BLaER1 (cell line): ENCODE measurements around the gene PLVAP.

Experiments
- H3K27ac ChIP-seq: shearing (Covaris generic); formaldehyde crosslinking; 2 replicates; pipeline ENCODE4 v1.8.1; 2022
- H3K27me3 ChIP-seq: shearing (Covaris generic); formaldehyde crosslinking; 2 replicates; pipeline ENCODE4 v1.8.1; 2022
- H3K36me3 ChIP-seq: shearing (Covaris generic); formaldehyde crosslinking; 2 replicates; pipeline ENCODE4 v1.8.1; 2022
- H3K4me1 ChIP-seq: shearing (Covaris generic); formaldehyde crosslinking; 2 replicates; pipeline ENCODE4 v1.8.1; 2022
- H3K4me2 ChIP-seq: shearing (Covaris generic); formaldehyde crosslinking; 2 replicates; pipeline ENCODE4 v1.8.1; 2022
- H3K4me3 ChIP-seq: shearing (Covaris generic); formaldehyde crosslinking; 2 replicates; pipeline ENCODE4 v1.8.1; 2022
- H3K9ac ChIP-seq: shearing (Covaris generic); formaldehyde crosslinking; 2 replicates; pipeline ENCODE4 v1.8.1; 2022
- H3K9me3 ChIP-seq: shearing (Covaris generic); formaldehyde crosslinking; 2 replicates; pipeline ENCODE4 v1.8.1; 2022
- H4K20me1 ChIP-seq: shearing (Covaris generic); formaldehyde crosslinking; 2 replicates; pipeline ENCODE4 v1.8.1; 2022
- Cebpa-rat ChIP-seq: shearing (Covaris generic); IDR thresholded peaks from 2 replicates; pipeline ENCODE4 v1.8.1; 2022

The PLVAP gene, protein sequence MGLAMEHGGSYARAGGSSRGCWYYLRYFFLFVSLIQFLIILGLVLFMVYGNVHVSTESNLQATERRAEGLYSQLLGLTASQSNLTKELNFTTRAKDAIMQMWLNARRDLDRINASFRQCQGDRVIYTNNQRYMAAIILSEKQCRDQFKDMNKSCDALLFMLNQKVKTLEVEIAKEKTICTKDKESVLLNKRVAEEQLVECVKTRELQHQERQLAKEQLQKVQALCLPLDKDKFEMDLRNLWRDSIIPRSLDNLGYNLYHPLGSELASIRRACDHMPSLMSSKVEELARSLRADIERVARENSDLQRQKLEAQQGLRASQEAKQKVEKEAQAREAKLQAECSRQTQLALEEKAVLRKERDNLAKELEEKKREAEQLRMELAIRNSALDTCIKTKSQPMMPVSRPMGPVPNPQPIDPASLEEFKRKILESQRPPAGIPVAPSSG

DNA sequence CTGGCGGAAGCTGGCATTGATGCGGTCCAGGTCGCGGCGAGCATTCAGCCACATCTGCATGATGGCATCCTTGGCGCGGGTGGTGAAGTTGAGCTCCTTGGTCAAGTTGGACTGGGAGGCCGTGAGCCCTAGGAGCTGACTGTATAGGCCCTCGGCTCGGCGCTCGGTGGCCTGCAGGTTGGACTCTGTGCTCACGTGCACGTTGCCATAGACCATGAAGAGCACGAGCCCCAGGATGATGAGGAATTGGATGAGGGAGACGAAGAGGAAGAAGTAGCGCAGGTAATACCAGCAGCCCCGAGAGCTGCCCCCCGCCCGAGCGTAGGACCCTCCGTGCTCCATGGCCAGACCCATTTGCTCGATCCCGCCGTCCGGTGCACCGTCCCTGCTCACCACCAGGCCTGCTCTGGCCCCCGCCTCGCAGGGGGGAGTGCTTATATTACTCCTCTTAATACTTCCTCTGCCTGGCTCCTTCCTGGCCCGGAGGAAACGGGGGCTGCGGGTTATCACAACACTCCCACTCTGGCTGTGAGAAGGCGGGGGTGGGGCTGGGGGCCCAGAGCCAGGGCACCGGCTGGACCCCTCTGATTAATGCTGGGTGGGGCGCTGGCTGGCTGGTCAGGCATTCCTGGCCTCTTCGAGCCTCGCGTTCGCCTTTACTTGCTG lies at the start of gene PLVAP:
TSS of gene PLVAP (minus strand) at position 408 of the 666 bp plus-strand sequence. CDS start at position 354, 54 bp downstream.
- Histone ChIP-seq H3K36me3 (no peaks in the 10 kb centered on the region), H3K9ac (0 out of 2 replicates have a peak within 1 kb of the TSS, but pooled peaks have one; percentile 34), H3K4me1 (peaks cover 73% of the 10 kb centered on the region), H3K27ac (peak within 1 kb of the TSS; percentile 68), H4K20me1 (no peaks in the 10 kb centered on the region), H3K4me3 (no peak within 1 kb of the TSS), H3K4me2 (peak within 1 kb of the TSS; percentile 69), H3K9me3 (0 out of 2 replicates have a peak, but pooled peaks cover 4% of the 10 kb centered on the region), H3K27me3 (no peaks in the 10 kb centered on the region)
- TF ChIP-seq Cebpa-rat: no peak

DNA sequence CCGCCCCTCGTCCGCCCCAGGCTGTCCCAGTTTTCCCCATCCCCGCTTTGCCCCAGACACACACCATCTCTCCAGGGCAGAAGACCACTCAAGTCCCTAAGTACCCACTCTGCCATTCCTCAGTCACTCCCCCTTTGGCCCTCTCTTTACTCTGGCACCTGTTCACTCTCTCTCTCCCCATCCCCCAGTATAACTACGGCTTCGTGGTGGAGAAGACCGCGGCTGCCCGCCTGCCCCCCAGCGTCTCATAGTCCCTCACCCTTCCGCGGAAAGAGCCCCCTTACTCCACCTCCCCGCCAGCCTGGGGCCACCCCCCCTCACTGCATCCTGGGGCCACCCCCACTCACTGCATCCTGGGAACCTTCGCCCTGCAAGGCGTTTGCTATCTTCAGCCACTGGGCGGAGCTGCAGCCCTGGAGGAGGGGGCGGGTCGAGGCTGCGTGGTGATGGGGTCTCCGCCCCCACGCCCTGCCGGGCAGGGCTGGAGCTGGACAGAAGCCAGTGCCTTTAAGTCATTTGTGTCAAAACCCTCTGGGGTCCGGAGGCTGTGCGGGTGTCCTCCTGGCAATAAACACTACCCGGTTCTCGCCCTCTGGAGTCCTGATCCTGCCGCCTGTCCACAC lies 47.7 kb upstream of the PLVAP start:
- Histone ChIP-seq H3K9ac (no peak overlapping the region), H3K4me2 (peak overlapping the region; percentile 66), H3K4me1 (peaks cover 34% of the 10 kb centered on the region), H3K27me3 (no peaks in the 10 kb centered on the region), H3K36me3 (peaks cover 19% of the 10 kb centered on the region), H4K20me1 (no peaks in the 10 kb centered on the region), H3K9me3 (no peaks in the 10 kb centered on the region), H3K27ac (no peak overlapping the region), H3K4me3 (peak overlapping the region; percentile 11; the same call in 1 of the 2 replicates)
- TF ChIP-seq Cebpa-rat: no peak

DNA sequence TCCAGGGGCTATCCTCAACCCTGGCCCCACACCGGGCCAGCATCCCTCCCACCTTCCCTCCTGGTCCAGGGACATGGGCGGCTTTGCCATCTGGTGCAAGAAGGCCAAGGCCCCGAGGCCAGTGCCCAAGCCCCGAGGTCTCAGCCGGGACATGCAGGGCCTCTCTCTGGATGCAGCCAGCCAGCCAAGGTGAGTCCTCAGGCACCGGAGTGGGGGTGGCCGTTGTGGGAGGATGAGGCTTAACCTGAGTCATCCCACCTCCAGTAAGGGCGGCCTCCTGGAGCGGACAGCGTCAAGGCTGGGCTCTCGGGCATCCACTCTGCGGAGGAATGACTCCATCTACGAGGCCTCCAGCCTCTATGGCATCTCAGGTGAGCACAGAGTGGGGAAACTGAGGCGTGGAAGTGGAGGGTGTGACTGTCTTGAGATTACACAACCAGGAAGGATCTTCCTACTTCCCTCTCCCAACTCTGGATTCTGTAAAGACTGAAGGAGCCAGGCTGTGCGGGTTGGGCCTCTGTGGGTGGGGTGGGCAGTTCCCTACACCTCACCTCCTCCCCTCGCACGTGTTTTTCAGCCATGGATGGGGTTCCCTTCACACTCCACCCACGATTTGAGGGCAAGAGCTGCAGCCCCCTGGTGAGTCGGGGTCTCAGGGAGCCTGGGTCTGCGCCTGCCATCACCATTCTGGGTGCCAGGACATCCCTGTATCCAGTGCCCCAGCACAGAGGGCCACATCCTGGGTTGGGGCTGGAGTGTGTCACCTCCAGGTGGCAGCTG lies 46.5 kb upstream of the PLVAP start:
- no peak for TF ChIP-seq Cebpa-rat
- Histone ChIP-seq H3K9ac (no peak overlapping the region), H4K20me1 (no peaks in the 10 kb centered on the region), H3K36me3 (peaks cover 19% of the 10 kb centered on the region), H3K27ac (no peak overlapping the region), H3K4me3 (no peak overlapping the region), H3K9me3 (no peaks in the 10 kb centered on the region), H3K27me3 (no peaks in the 10 kb centered on the region), H3K4me2 (no peak overlapping the region), H3K4me1 (peaks cover 34% of the 10 kb centered on the region)

DNA sequence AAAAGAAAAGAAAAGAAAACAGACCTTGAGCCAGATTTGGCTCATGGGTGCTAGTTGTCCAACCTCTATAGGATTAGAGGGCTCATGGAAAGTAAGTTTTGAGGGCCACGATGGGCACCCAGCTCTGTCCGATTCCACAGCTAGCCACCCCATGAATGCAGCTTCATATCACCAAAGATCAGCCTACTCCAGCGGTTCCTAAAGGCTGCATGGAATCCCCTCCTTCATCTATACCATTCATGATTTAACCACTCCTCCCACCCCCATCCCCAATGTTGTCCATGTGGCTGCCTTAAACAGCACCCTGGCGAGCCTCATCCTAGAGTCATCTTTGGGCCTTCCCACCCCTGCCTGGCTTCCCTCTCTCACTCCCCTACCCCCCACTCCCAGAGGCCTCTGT lies 44.8 kb upstream of the PLVAP start:
- no peaks in the 10 kb centered on the region for H3K9me3 ChIP-seq
- H3K27me3 ChIP-seq: no peaks in the 10 kb centered on the region
- TF ChIP-seq Cebpa-rat: no peak
- H4K20me1 ChIP-seq: no peaks in the 10 kb centered on the region
- peaks cover 19% of the 10 kb centered on the region for H3K36me3 ChIP-seq
- no peak overlapping the region for H3K27ac ChIP-seq
- no peak overlapping the region for H3K4me3 ChIP-seq
- H3K4me1 ChIP-seq: peaks cover 35% of the 10 kb centered on the region
- no peak overlapping the region for H3K4me2 ChIP-seq
- no peak overlapping the region for H3K9ac ChIP-seq

DNA sequence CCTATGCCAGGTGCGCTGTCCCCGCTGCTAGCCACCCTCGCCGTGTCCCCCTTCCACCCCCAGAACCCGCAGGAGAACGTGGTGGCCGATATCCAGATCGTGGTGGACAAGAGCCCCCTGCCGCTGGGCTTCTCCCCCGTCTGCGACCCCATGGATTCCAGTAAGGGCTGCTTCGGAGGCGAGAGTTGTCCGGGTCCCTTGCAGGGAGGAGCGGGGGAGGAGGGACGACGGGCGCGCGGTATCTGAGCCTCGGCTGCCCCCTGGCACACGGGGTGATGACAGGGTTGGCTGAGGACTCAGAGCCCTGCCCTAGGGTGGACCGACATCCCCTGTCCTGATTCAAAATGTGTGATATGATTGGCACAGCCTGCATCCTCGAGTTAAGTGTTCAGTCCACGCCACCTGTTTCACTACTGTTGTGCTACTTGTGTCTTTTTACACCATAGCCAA lies 43.4 kb upstream of the PLVAP start:
- H3K4me2 ChIP-seq: peak overlapping the region; percentile 92
- peak overlapping the region; percentile 79 for H3K27ac ChIP-seq
- TF ChIP-seq Cebpa-rat: no peak
- no peaks in the 10 kb centered on the region for H3K27me3 ChIP-seq
- H3K4me3 ChIP-seq: peak overlapping the region; percentile 80
- H3K9me3 ChIP-seq: no peaks in the 10 kb centered on the region
- H3K4me1 ChIP-seq: peaks cover 35% of the 10 kb centered on the region
- H3K36me3 ChIP-seq: peaks cover 24% of the 10 kb centered on the region
- peak overlapping the region; percentile 77 for H3K9ac ChIP-seq
- H4K20me1 ChIP-seq: no peaks in the 10 kb centered on the region

DNA sequence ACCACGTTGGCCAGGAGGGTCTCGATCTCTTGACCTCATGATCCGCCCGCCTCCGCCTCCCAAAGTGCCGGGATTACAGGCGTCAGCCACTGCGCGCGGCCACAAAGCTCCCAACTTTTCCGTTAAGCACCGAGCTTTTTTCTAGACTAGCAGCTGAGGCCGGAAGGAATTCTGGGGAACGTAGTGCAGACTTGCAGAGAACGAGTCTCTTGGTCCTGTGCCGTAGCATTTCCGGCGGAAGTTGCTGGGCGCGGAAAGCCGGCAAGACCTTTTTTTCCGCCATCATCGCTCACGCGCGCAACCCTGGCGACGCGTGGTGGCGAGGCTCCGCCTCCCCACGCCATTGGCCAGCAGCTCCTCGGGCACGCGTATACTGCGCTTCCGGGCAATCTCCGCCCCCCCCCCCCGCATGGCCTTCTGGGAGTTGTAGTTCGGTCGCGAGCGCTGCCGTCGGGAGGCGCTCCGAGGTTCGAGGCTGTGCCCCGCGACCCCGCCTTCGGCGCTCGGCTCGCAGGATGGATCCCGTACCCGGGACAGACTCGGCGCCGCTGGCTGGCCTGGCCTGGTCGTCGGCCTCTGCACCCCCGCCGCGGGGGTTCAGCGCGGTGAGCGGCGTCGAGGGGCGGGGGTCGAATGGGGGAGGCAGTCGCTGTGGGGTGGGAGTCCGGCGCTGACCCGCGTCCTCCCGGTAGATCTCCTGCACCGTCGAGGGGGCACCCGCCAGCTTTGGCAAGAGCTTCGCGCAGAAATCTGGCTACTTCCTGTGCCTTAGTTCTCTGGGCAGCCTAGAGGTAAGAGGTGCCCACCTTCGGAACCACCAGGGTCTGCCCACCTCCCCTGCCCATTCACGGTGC lies 42.7 kb upstream of the PLVAP start, which contains the start of gene MVB12A:
TSS of gene MVB12A (plus strand) at position 427 of the 854 bp plus-strand sequence. CDS start at position 516, 89 bp downstream.
- Histone ChIP-seq H3K36me3 (peaks cover 31% of the 10 kb centered on the region), H3K4me1 (peaks cover 30% of the 10 kb centered on the region), H3K9ac (peak within 1 kb of the TSS; percentile 77), H3K4me3 (peak within 1 kb of the TSS; percentile 80), H4K20me1 (no peaks in the 10 kb centered on the region), H3K27ac (peak within 1 kb of the TSS; percentile 80), H3K4me2 (peak within 1 kb of the TSS; percentile 92), H3K27me3 (no peaks in the 10 kb centered on the region), H3K9me3 (no peaks in the 10 kb centered on the region)
- no peak for TF ChIP-seq Cebpa-rat

DNA sequence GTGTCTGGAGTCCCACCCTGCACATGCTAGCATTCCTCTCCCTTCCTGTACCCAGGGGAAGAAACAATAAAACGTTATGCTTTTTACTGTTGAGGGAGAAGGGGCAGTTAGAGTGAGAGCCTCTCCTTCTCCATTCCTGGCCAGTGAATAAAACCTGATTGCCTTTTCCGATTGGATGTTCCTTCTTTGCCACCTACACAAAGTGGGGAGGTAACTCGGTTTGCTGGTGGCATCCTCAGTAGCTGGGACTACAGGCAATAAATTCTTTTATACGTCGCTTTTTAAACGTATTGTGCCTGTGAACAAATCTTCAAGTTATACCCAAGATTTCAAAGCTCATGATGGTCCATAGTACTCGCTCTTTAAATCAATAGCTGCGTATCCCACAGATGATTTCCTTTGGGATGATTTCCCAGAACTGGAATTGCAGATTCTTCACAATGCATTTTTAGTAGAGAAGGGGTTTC lies 42.0 kb upstream of the PLVAP start:
- Histone ChIP-seq H3K27me3 (no peaks in the 10 kb centered on the region), H3K27ac (peak overlapping the region; percentile 80), H3K4me3 (peak overlapping the region; percentile 80), H4K20me1 (no peaks in the 10 kb centered on the region), H3K9me3 (no peaks in the 10 kb centered on the region), H3K9ac (peak overlapping the region; percentile 77), H3K36me3 (peaks cover 37% of the 10 kb centered on the region), H3K4me1 (peaks cover 23% of the 10 kb centered on the region), H3K4me2 (peak overlapping the region; percentile 84)
- no peak for TF ChIP-seq Cebpa-rat

DNA sequence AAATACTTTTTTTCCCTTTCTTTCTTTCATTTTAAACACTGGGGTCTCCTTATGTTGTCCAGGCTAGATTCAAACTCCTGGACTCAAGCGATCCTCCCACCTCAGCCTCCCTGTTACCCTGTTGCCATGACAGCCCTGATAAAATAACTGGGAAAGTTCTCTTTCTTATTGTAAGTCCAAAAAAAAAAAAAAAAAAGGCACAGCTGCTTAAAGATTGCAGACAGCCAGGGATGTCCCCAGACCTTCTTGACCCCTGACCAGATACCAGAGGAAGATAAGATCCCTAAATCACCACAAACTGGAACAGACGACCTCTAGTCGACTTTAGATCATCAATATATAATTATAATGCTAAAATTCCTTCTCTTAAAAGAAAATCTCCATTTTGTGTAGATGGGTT lies 41.6 kb upstream of the PLVAP start:
- Histone ChIP-seq H4K20me1 (no peaks in the 10 kb centered on the region), H3K36me3 (peaks cover 38% of the 10 kb centered on the region), H3K9me3 (no peaks in the 10 kb centered on the region), H3K9ac (peak overlapping the region; percentile 77; the same call in 1 of the 2 replicates), H3K4me2 (peak overlapping the region; percentile 84), H3K27ac (0 out of 2 replicates have a peak overlapping the region, but pooled peaks have one; percentile 80), H3K27me3 (no peaks in the 10 kb centered on the region), H3K4me1 (peaks cover 22% of the 10 kb centered on the region), H3K4me3 (peak overlapping the region; percentile 80)
- TF ChIP-seq Cebpa-rat: no peak
